Measurements from ENCODE around the gene BSDC1. TPM values are rescaled to one million over a fixed set of nuclear protein-coding genes. Genes with fewer than 3 reads are reported as not detected.
"Not testable (repeated sequence)": the region's sequence is repeated elsewhere in the genome, so short reads cannot be mapped to it uniquely, and the experiment has no call there.

Gene BSDC1
- total RNA-seq, 2 experiments from 2014 or later = 37.3 to 38.5 TPM

GRCh38 chr1:32411261-32411660 lies 17.0 kb upstream of the BSDC1 start:
- ChIA-PET POLR2A (no interaction called here), CTCF (interaction anchor here (0.7 to 1.8 kb wide), 3 partner anchors 10 to 196 kb away, joined by 3 to 6 read pairs (median 4); no protein-coding TSS in a partner anchor)
- no peak for DNase-seq
- Mint-ChIP-seq H3K27me3 (ENCODE audit: low read depth) (peaks cover 19% of the 10 kb centered on the region), H3K9me3 (ENCODE audit: insufficient read depth) (no peaks in the 10 kb centered on the region), H3K4me3 (no peak overlapping the region), H3K27ac (no peak overlapping the region), H3K36me3 (ENCODE audit: low read depth) (no peaks in the 10 kb centered on the region), H3K4me1 (ENCODE audit: low read depth) (peaks cover 7% of the 10 kb centered on the region)
- no peak for ATAC-seq

GRCh38 chr1:32406629-32407111 lies 12.4 kb upstream of the BSDC1 start:
- Mint-ChIP-seq H3K9me3 (ENCODE audit: insufficient read depth) (no peaks in the 10 kb centered on the region), H3K27me3 (ENCODE audit: low read depth) (peaks cover 10% of the 10 kb centered on the region), H3K4me3 (no peak overlapping the region), H3K36me3 (ENCODE audit: low read depth) (no peaks in the 10 kb centered on the region), H3K27ac (no peak overlapping the region), H3K4me1 (ENCODE audit: low read depth) (peaks cover 4% of the 10 kb centered on the region)
- ATAC-seq (no peak), DNase-seq (no peak)
- CTCF ChIA-PET = interaction anchor here (2.3 kb wide), 1 partner anchor 192 kb away, joined by 5 read pairs; no protein-coding TSS in a partner anchor
- POLR2A ChIA-PET = no interaction called here

GRCh38 chr1:32405672-32406467 lies 11.6 kb upstream of the BSDC1 start:
- no peaks in the 10 kb centered on the region for H3K36me3 Mint-ChIP-seq (ENCODE audit: low read depth)
- H3K4me1 Mint-ChIP-seq (ENCODE audit: low read depth) = peaks cover 5% of the 10 kb centered on the region
- H3K27me3 Mint-ChIP-seq (ENCODE audit: low read depth) = peaks cover 6% of the 10 kb centered on the region
- ChIA-PET CTCF (interaction anchor here (0.7 to 2.3 kb wide), 3 partner anchors 8 to 191 kb away, joined by 3 to 8 read pairs (median 5); no protein-coding TSS in a partner anchor), POLR2A (interaction anchor here (0.6 to 1.2 kb wide), 2 partner anchors 70 to 978 kb away, joined by 3 read pairs; no protein-coding TSS in a partner anchor)
- no peaks in the 10 kb centered on the region for H3K9me3 Mint-ChIP-seq (ENCODE audit: insufficient read depth)
- DNase-seq = no peak
- ATAC-seq = no peak
- no peak overlapping the region for H3K4me3 Mint-ChIP-seq
- H3K27ac Mint-ChIP-seq = no peak overlapping the region

GRCh38 chr1:32404946-32405345 lies 10.7 kb upstream of the BSDC1 start:
- Mint-ChIP-seq H3K36me3 (ENCODE audit: low read depth) (no peaks in the 10 kb centered on the region), H3K27ac (no peak overlapping the region), H3K9me3 (ENCODE audit: insufficient read depth) (no peaks in the 10 kb centered on the region), H3K4me1 (ENCODE audit: low read depth) (peaks cover 5% of the 10 kb centered on the region), H3K4me3 (no peak overlapping the region), H3K27me3 (ENCODE audit: low read depth) (peaks cover 6% of the 10 kb centered on the region)
- CTCF ChIA-PET = interaction anchor here (0.7 to 2.0 kb wide), 2 partner anchors 8 to 190 kb away, joined by 3 to 8 read pairs; no protein-coding TSS in a partner anchor
- POLR2A ChIA-PET = interaction anchor here (1.2 kb wide), 1 partner anchor 69 kb away, joined by 3 read pairs; no protein-coding TSS in a partner anchor
- DNase-seq (no peak), ATAC-seq (no peak)

- H3K27ac Mint-ChIP-seq = no peak overlapping the region
- DNase-seq = peak; percentile 63
- ChIA-PET POLR2A (interaction anchor here (0.6 kb wide), 1 partner anchor 644 kb away, joined by 4 read pairs; no protein-coding TSS in a partner anchor), CTCF (interaction anchor here (0.6 to 4.1 kb wide), 25 partner anchors 9 to 470 kb away, joined by 3 to 40 read pairs (median 4); partner anchors contain the start of genes MARCKSL1 and ZBTB8B)
- peaks cover 4% of the 10 kb centered on the region for H3K27me3 Mint-ChIP-seq (ENCODE audit: low read depth)
- peaks cover 1% of the 10 kb centered on the region for H3K4me1 Mint-ChIP-seq (ENCODE audit: low read depth)
- no peaks in the 10 kb centered on the region for H3K9me3 Mint-ChIP-seq (ENCODE audit: insufficient read depth)
- peak; percentile 90 for ATAC-seq
- no peaks in the 10 kb centered on the region for H3K36me3 Mint-ChIP-seq (ENCODE audit: low read depth)
- H3K4me3 Mint-ChIP-seq = no peak overlapping the region
Observed at GRCh38 chr1:32400876-32401631, 6.8 kb upstream of the BSDC1 start.

- peaks cover 4% of the 10 kb centered on the region for H3K27me3 Mint-ChIP-seq (ENCODE audit: low read depth)
- no peaks in the 10 kb centered on the region for H3K36me3 Mint-ChIP-seq (ENCODE audit: low read depth)
- no peaks in the 10 kb centered on the region for H3K9me3 Mint-ChIP-seq (ENCODE audit: insufficient read depth)
- H3K27ac Mint-ChIP-seq = no peak overlapping the region
- CTCF ChIA-PET = interaction anchor here (0.6 to 4.1 kb wide), 8 partner anchors 12 to 472 kb away, joined by 3 to 40 read pairs (median 6); no protein-coding TSS in a partner anchor
- ATAC-seq (no peak), DNase-seq (no peak)
- H3K4me3 Mint-ChIP-seq = no peak overlapping the region
- H3K4me1 Mint-ChIP-seq (ENCODE audit: low read depth) = peaks cover 5% of the 10 kb centered on the region
- POLR2A ChIA-PET = no interaction called here
Observed at GRCh38 chr1:32399843-32400242, 5.6 kb upstream of the BSDC1 start.

GRCh38 chr1:32398401-32398800 lies 4.2 kb upstream of the BSDC1 start:
- ChIA-PET CTCF (interaction anchor here (1.1 to 4.1 kb wide), 2 partner anchors 16 to 183 kb away, joined by 3 to 40 read pairs; no protein-coding TSS in a partner anchor), POLR2A (interaction anchor here (0.5 kb wide), 2 partner anchors 101 to 383 kb away, joined by 3 to 5 read pairs; no protein-coding TSS in a partner anchor)
- ATAC-seq = no peak
- no peak overlapping the region for H3K27ac Mint-ChIP-seq
- no peak for DNase-seq
- no peaks in the 10 kb centered on the region for H3K9me3 Mint-ChIP-seq (ENCODE audit: insufficient read depth)
- H3K4me1 Mint-ChIP-seq (ENCODE audit: low read depth) = peaks cover 15% of the 10 kb centered on the region
- peaks cover 4% of the 10 kb centered on the region for H3K27me3 Mint-ChIP-seq (ENCODE audit: low read depth)
- H3K4me3 Mint-ChIP-seq = no peak overlapping the region
- H3K36me3 Mint-ChIP-seq (ENCODE audit: low read depth) = peaks cover 2% of the 10 kb centered on the region

- DNase-seq; H3K27me3 Mint-ChIP-seq (ENCODE audit: low read depth); H3K9me3 Mint-ChIP-seq (ENCODE audit: insufficient read depth); H3K27ac Mint-ChIP-seq; H3K36me3 Mint-ChIP-seq (ENCODE audit: low read depth); ATAC-seq; CTCF ChIA-PET; H3K4me3 Mint-ChIP-seq: not testable (repeated sequence)
- peaks cover 27% of the 10 kb centered on the region for H3K4me1 Mint-ChIP-seq (ENCODE audit: low read depth)
- POLR2A ChIA-PET = interaction anchor here (0.5 kb wide), 1 partner anchor 146 kb away, joined by 3 read pairs; no protein-coding TSS in a partner anchor
Observed at GRCh38 chr1:32396524-32396923, 2.3 kb upstream of the BSDC1 start.

- Mint-ChIP-seq H3K27me3 (ENCODE audit: low read depth) (peaks cover 4% of the 10 kb centered on the region), H3K4me3 (peak overlapping the region; percentile 91), H3K9me3 (ENCODE audit: insufficient read depth) (no peaks in the 10 kb centered on the region), H3K27ac (peak overlapping the region; percentile 93), H3K36me3 (ENCODE audit: low read depth) (peaks cover 2% of the 10 kb centered on the region), H3K4me1 (ENCODE audit: low read depth) (peaks cover 25% of the 10 kb centered on the region)
- ATAC-seq (no peak), DNase-seq (no peak)
- ChIA-PET POLR2A (interaction anchor here (0.6 to 2.0 kb wide), 13 partner anchors 11 to 322 kb away, joined by 3 to 15 read pairs (median 5); partner anchors contain the start of genes CCDC28B, IQCC, KPNA6 and MARCKSL1), CTCF (interaction anchor here (0.9 to 2.5 kb wide), 8 partner anchors 9 to 287 kb away, joined by 3 to 13 read pairs (median 6); partner anchors contain the start of genes KPNA6, MARCKSL1 and TXLNA)
Observed at GRCh38 chr1:32394890-32395432, 720 bp upstream of the BSDC1 start.

GRCh38 chr1:32393832-32394140 lies 455 bp downstream of the BSDC1 start:
- Mint-ChIP-seq H3K9me3 (ENCODE audit: insufficient read depth) (no peaks in the 10 kb centered on the region), H3K36me3 (ENCODE audit: low read depth) (peaks cover 2% of the 10 kb centered on the region), H3K27me3 (ENCODE audit: low read depth) (peaks cover 4% of the 10 kb centered on the region), H3K4me3 (peak overlapping the region; percentile 91), H3K27ac (peak overlapping the region; percentile 93), H3K4me1 (ENCODE audit: low read depth) (peaks cover 25% of the 10 kb centered on the region)
- POLR2A ChIA-PET = interaction anchor here (0.9 to 2.0 kb wide), 10 partner anchors 10 to 286 kb away, joined by 4 to 15 read pairs (median 5); partner anchors contain the start of genes IQCC, KPNA6, MARCKSL1 and TXLNA
- CTCF ChIA-PET = interaction anchor here (1.3 to 2.5 kb wide), 7 partner anchors 8 to 285 kb away, joined by 3 to 13 read pairs (median 7); partner anchors contain the start of genes KPNA6 and MARCKSL1
- peak; percentile 32 for ATAC-seq
- peak; percentile 56 for DNase-seq

- peak overlapping the region; percentile 93 for H3K27ac Mint-ChIP-seq
- peaks cover 4% of the 10 kb centered on the region for H3K27me3 Mint-ChIP-seq (ENCODE audit: low read depth)
- H3K4me3 Mint-ChIP-seq = peak overlapping the region; percentile 91
- ChIA-PET CTCF (interaction anchor here (2.0 to 2.5 kb wide), 3 partner anchors 42 to 285 kb away, joined by 5 to 7 read pairs (median 7); partner anchors contain the start of genes KPNA6 and MARCKSL1), POLR2A (interaction anchor here (1.9 kb wide), 1 partner anchor 41 kb away, joined by 7 read pairs; no protein-coding TSS in a partner anchor)
- H3K9me3 Mint-ChIP-seq (ENCODE audit: insufficient read depth) = no peaks in the 10 kb centered on the region
- peaks cover 25% of the 10 kb centered on the region for H3K4me1 Mint-ChIP-seq (ENCODE audit: low read depth)
- peaks cover 2% of the 10 kb centered on the region for H3K36me3 Mint-ChIP-seq (ENCODE audit: low read depth)
- DNase-seq (no peak), ATAC-seq (no peak)
Observed at GRCh38 chr1:32393136-32393535, 1.1 kb downstream of the BSDC1 start.
